ENCODE measurements around the gene DLL1.

The DLL1 gene

DNA sequence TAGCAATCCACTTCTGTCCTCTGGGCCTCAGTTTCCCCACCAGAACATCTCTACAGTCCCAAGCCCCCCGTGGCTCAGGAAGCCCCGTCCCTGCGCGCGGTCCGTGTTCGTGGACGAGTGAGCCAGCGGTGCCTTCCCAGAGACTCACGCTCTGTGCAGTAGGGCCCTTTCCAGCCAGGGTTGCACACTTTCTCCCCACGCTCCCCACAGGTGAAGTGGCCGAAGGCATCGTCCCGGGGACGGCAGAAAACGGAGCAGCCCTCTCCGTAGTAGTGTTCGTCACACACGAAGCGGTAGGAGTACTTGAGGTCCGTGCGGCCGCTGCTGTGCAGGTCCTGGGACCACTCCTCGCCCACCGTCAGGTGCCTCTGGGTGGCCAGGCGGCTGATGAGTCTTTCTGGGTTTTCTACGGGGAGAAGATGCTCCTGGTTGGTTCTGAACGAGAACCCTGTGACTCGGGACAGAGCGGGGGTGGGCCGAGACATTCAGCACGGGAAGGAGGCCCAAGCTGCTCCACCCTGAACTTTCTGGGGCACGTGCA is 2.7 kb downstream of the DLL1 start:
- peak overlapping the region; percentile 78 for H3K4me2 ChIP-seq (ENCODE audit: insufficient read depth, low read length, poor library complexity, severe bottlenecking)
- peak overlapping the region; percentile 82 to 98 for H3K4me3 ChIP-seq (ENCODE audit: low read length in 2 of 2)
- H2BK12ac ChIP-seq (ENCODE audit: low read length) = peak overlapping the region; percentile 67
- peaks cover 0 to 2% of the 10 kb centered on the region in 2 donors for H3K9me3 ChIP-seq (replicated peaks in 1 of 2; ENCODE audit: control insufficient read depth in 2 of 2, insufficient read depth in 1 of 2, low read depth in 1 of 2, low read length in 2 of 2)
- H3K9ac ChIP-seq (ENCODE audit: low read depth, low read length, poor library complexity) = peak overlapping the region; percentile 99
- no peak overlapping the region for H3K4ac ChIP-seq (ENCODE audit: low read length)
- peaks cover 0 to 25% (median 0%) of the 10 kb centered on the region in 3 experiments for H3K27me3 ChIP-seq (ENCODE audit: control insufficient read depth in 3 of 3, insufficient read depth in 3 of 3, low read depth in 1 of 3, low read length in 3 of 3)
- DNase-seq (ENCODE audit: low spot score) = no peak
- no peak overlapping the region for H2BK15ac ChIP-seq (ENCODE audit: low read length)
- no peak overlapping the region for H2BK120ac ChIP-seq (ENCODE audit: low read depth, low read length)
- H3K79me1 ChIP-seq (ENCODE audit: low read depth, low read length) = peaks cover 17% of the 10 kb centered on the region
- no peak overlapping the region for H2BK5ac ChIP-seq (ENCODE audit: low read length)
- no peak overlapping the region for H2AFZ ChIP-seq (ENCODE audit: low read length)
- peak overlapping the region; percentile 90 for H3K18ac ChIP-seq (ENCODE audit: low read length)
- no peak overlapping the region for H4K91ac ChIP-seq (ENCODE audit: low read depth, low read length, poor library complexity)
- H3K4me1 ChIP-seq (ENCODE audit: control insufficient read depth in 2 of 2, insufficient read depth in 1 of 2, low read depth in 1 of 2, low read length in 2 of 2) = peaks cover 34 to 54% of the 10 kb centered on the region in 2 donors
- WGBS, 2 donors (ENCODE audit: extremely low coverage in 2 of 2, insufficient read length in 2 of 2, insufficient replicate concordance in 1 of 2) = no CpG with 5 or more reads among the region's 33 CpGs
- no peak overlapping the region for H4K8ac ChIP-seq (ENCODE audit: low read depth, low read length)
- H3K27ac ChIP-seq (replicated peaks; ENCODE audit: low read length) = no peak overlapping the region
- peak overlapping the region; percentile 4 for H2AK5ac ChIP-seq (ENCODE audit: low read depth, low read length)
- H3K36me3 ChIP-seq (replicated peaks in 1 of 2; ENCODE audit: control insufficient read depth in 2 of 2, insufficient read depth in 2 of 2, low read length in 2 of 2) = peaks cover 43 to 46% of the 10 kb centered on the region in 2 donors
- H3K14ac ChIP-seq (ENCODE audit: low read length) = no peak overlapping the region
- H3K23ac ChIP-seq (ENCODE audit: low read depth, low read length, poor library complexity) = no peak overlapping the region

GRCh38 chr6:170287371-170287876 is 3.5 kb downstream of the DLL1 start:
- Histone ChIP-seq H3K79me1 (ENCODE audit: low read depth, low read length) (peaks cover 18% of the 10 kb centered on the region), H3K4ac (ENCODE audit: low read length) (no peak overlapping the region), H3K27me3 (ENCODE audit: control insufficient read depth in 3 of 3, insufficient read depth in 3 of 3, low read depth in 1 of 3, low read length in 3 of 3) (peaks cover 0 to 19% (median 0%) of the 10 kb centered on the region in 3 experiments), H3K18ac (ENCODE audit: low read length) (peak overlapping the region; percentile 13), H2BK15ac (ENCODE audit: low read length) (no peak overlapping the region), H3K23ac (ENCODE audit: low read depth, low read length, poor library complexity) (no peak overlapping the region), H3K9me3 (replicated peaks in 1 of 2; ENCODE audit: control insufficient read depth in 2 of 2, insufficient read depth in 1 of 2, low read depth in 1 of 2, low read length in 2 of 2) (peaks cover 0 to 2% of the 10 kb centered on the region in 2 donors), H3K4me1 (ENCODE audit: control insufficient read depth in 2 of 2, insufficient read depth in 1 of 2, low read depth in 1 of 2, low read length in 2 of 2) (peaks cover 29 to 46% of the 10 kb centered on the region in 2 donors), H3K36me3 (replicated peaks in 1 of 2; ENCODE audit: control insufficient read depth in 2 of 2, insufficient read depth in 2 of 2, low read length in 2 of 2) (peaks cover 49 to 54% of the 10 kb centered on the region in 2 donors), H3K4me3 (ENCODE audit: low read length in 2 of 2) (peak overlapping the region in 1 of 2 donors; percentile 98), H3K27ac (replicated peaks; ENCODE audit: low read length) (peak overlapping the region; percentile 14), H2BK5ac (ENCODE audit: low read length) (no peak overlapping the region), H2BK120ac (ENCODE audit: low read depth, low read length) (no peak overlapping the region), H2AFZ (ENCODE audit: low read length) (no peak overlapping the region), H3K14ac (ENCODE audit: low read length) (no peak overlapping the region), H4K8ac (ENCODE audit: low read depth, low read length) (no peak overlapping the region), H2AK5ac (ENCODE audit: low read depth, low read length) (no peak overlapping the region), H4K91ac (ENCODE audit: low read depth, low read length, poor library complexity) (no peak overlapping the region), H3K4me2 (ENCODE audit: insufficient read depth, low read length, poor library complexity, severe bottlenecking) (peak overlapping the region; percentile 78), H2BK12ac (ENCODE audit: low read length) (no peak overlapping the region), H3K9ac (ENCODE audit: low read depth, low read length, poor library complexity) (no peak overlapping the region)
- whole genome bisulfite sequencing, 2 donors (ENCODE audit: extremely low coverage in 2 of 2, insufficient read length in 2 of 2, insufficient replicate concordance in 1 of 2) = no CpG with 5 or more reads among the region's 12 CpGs
- DNase-seq (ENCODE audit: low spot score) = no peak

- Histone ChIP-seq H3K9ac (ENCODE audit: low read depth, low read length, poor library complexity) (no peak overlapping the region), H2BK120ac (ENCODE audit: low read depth, low read length) (no peak overlapping the region), H3K4ac (ENCODE audit: low read length) (no peak overlapping the region), H4K8ac (ENCODE audit: low read depth, low read length) (no peak overlapping the region), H4K91ac (ENCODE audit: low read depth, low read length, poor library complexity) (no peak overlapping the region), H2BK5ac (ENCODE audit: low read length) (no peak overlapping the region), H2BK15ac (ENCODE audit: low read length) (no peak overlapping the region), H3K14ac (ENCODE audit: low read length) (no peak overlapping the region), H3K4me2 (ENCODE audit: insufficient read depth, low read length, poor library complexity, severe bottlenecking) (peak overlapping the region; percentile 58), H3K23ac (ENCODE audit: low read depth, low read length, poor library complexity) (no peak overlapping the region), H3K36me3 (replicated peaks in 1 of 2; ENCODE audit: control insufficient read depth in 2 of 2, insufficient read depth in 2 of 2, low read length in 2 of 2) (peaks cover 50 to 59% of the 10 kb centered on the region in 2 donors), H3K9me3 (replicated peaks in 1 of 2; ENCODE audit: control insufficient read depth in 2 of 2, insufficient read depth in 1 of 2, low read depth in 1 of 2, low read length in 2 of 2) (peaks cover 0 to 2% of the 10 kb centered on the region in 2 donors), H2BK12ac (ENCODE audit: low read length) (no peak overlapping the region), H3K4me3 (ENCODE audit: low read length in 2 of 2) (peak overlapping the region in 1 of 2 donors; percentile 98), H3K4me1 (ENCODE audit: control insufficient read depth in 2 of 2, insufficient read depth in 1 of 2, low read depth in 1 of 2, low read length in 2 of 2) (peaks cover 25 to 41% of the 10 kb centered on the region in 2 donors), H3K79me1 (ENCODE audit: low read depth, low read length) (peaks cover 18% of the 10 kb centered on the region), H2AK5ac (ENCODE audit: low read depth, low read length) (no peak overlapping the region), H2AFZ (ENCODE audit: low read length) (peak overlapping the region; percentile 26), H3K27me3 (ENCODE audit: control insufficient read depth in 3 of 3, insufficient read depth in 3 of 3, low read depth in 1 of 3, low read length in 3 of 3) (peaks cover 0 to 14% (median 0%) of the 10 kb centered on the region in 3 experiments), H3K18ac (ENCODE audit: low read length) (no peak overlapping the region), H3K27ac (replicated peaks; ENCODE audit: low read length) (no peak overlapping the region)
- peak; percentile 46 for DNase-seq (ENCODE audit: low spot score)
- no CpG with 5 or more reads among the region's 2 CpGs for WGBS, 2 donors (ENCODE audit: extremely low coverage in 2 of 2, insufficient read length in 2 of 2, insufficient replicate concordance in 1 of 2)
These were observed 4.0 kb downstream of the DLL1 start for GRCh38 chr6:170286934-170287265.

DNA sequence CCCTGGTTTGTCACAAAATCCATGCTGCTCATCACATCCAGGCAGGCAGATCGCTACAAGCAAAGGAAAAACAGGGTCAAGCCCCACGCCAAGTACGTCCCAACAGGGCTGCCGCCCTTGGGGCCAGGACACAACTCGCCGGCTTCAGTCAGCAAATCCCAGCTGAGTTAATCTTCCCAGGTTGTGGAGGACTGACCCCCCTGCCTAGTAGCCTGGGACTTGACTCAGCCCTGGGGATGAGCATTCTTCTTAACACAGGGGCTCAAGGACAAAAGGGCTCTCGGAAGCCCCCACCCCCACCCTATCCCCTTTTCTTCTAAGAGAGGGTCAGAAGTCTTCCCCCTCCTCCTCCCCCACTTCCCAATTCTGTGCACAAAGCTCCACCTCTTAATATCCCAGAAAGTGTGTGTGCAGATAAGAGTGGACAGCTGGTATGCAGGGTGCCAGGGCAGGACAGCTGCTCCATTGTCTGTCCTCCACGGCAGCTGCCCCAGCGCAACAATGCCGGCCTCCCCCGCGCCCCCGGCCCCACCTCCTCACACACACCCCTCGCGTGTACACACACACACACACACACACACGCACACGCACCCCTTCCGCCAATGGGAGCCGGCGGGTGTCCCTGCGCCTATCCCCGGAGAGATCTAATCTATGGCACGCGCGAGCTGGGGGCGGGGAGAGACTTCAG is 4.5 kb downstream of the DLL1 start:
- Histone ChIP-seq H3K14ac (ENCODE audit: low read length) (peak overlapping the region; percentile 22), H2AK5ac (ENCODE audit: low read depth, low read length) (no peak overlapping the region), H3K18ac (ENCODE audit: low read length) (no peak overlapping the region), H4K91ac (ENCODE audit: low read depth, low read length, poor library complexity) (no peak overlapping the region), H3K4me3 (ENCODE audit: low read length in 2 of 2) (peak overlapping the region in 1 of 2 donors; percentile 98), H2BK120ac (ENCODE audit: low read depth, low read length) (no peak overlapping the region), H2BK12ac (ENCODE audit: low read length) (no peak overlapping the region), H3K79me1 (ENCODE audit: low read depth, low read length) (peaks cover 18% of the 10 kb centered on the region), H2AFZ (ENCODE audit: low read length) (peak overlapping the region; percentile 26), H3K4ac (ENCODE audit: low read length) (no peak overlapping the region), H3K9ac (ENCODE audit: low read depth, low read length, poor library complexity) (no peak overlapping the region), H2BK15ac (ENCODE audit: low read length) (no peak overlapping the region), H3K27ac (replicated peaks; ENCODE audit: low read length) (no peak overlapping the region), H3K4me2 (ENCODE audit: insufficient read depth, low read length, poor library complexity, severe bottlenecking) (peak overlapping the region; percentile 58), H3K23ac (ENCODE audit: low read depth, low read length, poor library complexity) (no peak overlapping the region), H3K36me3 (replicated peaks in 1 of 2; ENCODE audit: control insufficient read depth in 2 of 2, insufficient read depth in 2 of 2, low read length in 2 of 2) (peaks cover 54 to 64% of the 10 kb centered on the region in 2 donors), H3K9me3 (replicated peaks in 1 of 2; ENCODE audit: control insufficient read depth in 2 of 2, insufficient read depth in 1 of 2, low read depth in 1 of 2, low read length in 2 of 2) (peaks cover 0 to 2% of the 10 kb centered on the region in 2 donors), H3K4me1 (ENCODE audit: control insufficient read depth in 2 of 2, insufficient read depth in 1 of 2, low read depth in 1 of 2, low read length in 2 of 2) (peaks cover 25 to 39% of the 10 kb centered on the region in 2 donors), H3K27me3 (ENCODE audit: control insufficient read depth in 3 of 3, insufficient read depth in 3 of 3, low read depth in 1 of 3, low read length in 3 of 3) (peaks cover 0 to 14% (median 0%) of the 10 kb centered on the region in 3 experiments), H4K8ac (ENCODE audit: low read depth, low read length) (no peak overlapping the region), H2BK5ac (ENCODE audit: low read length) (no peak overlapping the region)
- DNase-seq (ENCODE audit: low spot score) = peak; percentile 82
- no CpG with 5 or more reads among the region's 26 CpGs for WGBS, 2 donors (ENCODE audit: extremely low coverage in 2 of 2, insufficient read length in 2 of 2, insufficient replicate concordance in 1 of 2)
